Measurements from ENCODE around the gene DLG2.

DLG2 gene

DNA sequence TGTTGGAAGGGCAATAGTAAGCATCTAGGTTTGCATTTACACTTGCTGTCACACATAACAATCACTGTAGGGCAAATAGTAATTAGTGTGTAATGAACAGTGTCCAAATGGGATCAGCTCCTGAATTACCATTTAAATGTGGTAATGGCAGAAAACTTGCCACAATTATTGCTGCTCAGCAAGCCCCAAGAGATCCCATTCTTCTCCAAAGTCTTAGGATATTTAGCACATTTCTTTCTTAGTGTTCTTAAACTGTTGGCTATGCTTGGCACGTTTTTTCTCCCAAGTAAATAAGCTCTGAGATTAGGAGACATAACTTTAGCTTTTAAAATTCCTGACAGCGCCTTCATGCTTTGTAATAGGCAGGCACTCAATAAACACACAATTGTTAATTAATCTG lies 1037.0 kb downstream of the DLG2 start:
- no peaks in the 10 kb centered on the region for H3K27me3 ChIP-seq (ENCODE audit: insufficient read depth, poor library complexity, severe bottlenecking)
- TF ChIP-seq POLR2AphosphoS5 (IDR thresholded peaks at IDR 0.05; ENCODE audit: low read depth) (no peak), SPI1 (IDR thresholded peaks at IDR 0.05; ENCODE audit: borderline replicate concordance, low read depth) (no peak), CTCF (IDR thresholded peaks at IDR 0.05; ENCODE audit: insufficient read depth, low read length) (no peak)
- TF ChIP-seq, protein P1, sequence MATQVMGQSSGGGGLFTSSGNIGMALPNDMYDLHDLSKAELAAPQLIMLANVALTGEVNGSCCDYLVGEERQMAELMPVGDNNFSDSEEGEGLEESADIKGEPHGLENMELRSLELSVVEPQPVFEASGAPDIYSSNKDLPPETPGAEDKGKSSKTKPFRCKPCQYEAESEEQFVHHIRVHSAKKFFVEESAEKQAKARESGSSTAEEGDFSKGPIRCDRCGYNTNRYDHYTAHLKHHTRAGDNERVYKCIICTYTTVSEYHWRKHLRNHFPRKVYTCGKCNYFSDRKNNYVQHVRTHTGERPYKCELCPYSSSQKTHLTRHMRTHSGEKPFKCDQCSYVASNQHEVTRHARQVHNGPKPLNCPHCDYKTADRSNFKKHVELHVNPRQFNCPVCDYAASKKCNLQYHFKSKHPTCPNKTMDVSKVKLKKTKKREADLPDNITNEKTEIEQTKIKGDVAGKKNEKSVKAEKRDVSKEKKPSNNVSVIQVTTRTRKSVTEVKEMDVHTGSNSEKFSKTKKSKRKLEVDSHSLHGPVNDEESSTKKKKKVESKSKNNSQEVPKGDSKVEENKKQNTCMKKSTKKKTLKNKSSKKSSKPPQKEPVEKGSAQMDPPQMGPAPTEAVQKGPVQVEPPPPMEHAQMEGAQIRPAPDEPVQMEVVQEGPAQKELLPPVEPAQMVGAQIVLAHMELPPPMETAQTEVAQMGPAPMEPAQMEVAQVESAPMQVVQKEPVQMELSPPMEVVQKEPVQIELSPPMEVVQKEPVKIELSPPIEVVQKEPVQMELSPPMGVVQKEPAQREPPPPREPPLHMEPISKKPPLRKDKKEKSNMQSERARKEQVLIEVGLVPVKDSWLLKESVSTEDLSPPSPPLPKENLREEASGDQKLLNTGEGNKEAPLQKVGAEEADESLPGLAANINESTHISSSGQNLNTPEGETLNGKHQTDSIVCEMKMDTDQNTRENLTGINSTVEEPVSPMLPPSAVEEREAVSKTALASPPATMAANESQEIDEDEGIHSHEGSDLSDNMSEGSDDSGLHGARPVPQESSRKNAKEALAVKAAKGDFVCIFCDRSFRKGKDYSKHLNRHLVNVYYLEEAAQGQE (IDR thresholded peaks at IDR 0.05; ENCODE audit: insufficient replicate concordance, low read depth), result no peak
- H3K4me3 ChIP-seq (replicated peaks; ENCODE audit: insufficient read depth, low read length), result no peak overlapping the region
- DNase-seq (ENCODE audit: low read depth in 1 of 2, low spot score in 1 of 2), result no peak
- no peak overlapping the region for H3K27ac ChIP-seq (replicated peaks)

DNA sequence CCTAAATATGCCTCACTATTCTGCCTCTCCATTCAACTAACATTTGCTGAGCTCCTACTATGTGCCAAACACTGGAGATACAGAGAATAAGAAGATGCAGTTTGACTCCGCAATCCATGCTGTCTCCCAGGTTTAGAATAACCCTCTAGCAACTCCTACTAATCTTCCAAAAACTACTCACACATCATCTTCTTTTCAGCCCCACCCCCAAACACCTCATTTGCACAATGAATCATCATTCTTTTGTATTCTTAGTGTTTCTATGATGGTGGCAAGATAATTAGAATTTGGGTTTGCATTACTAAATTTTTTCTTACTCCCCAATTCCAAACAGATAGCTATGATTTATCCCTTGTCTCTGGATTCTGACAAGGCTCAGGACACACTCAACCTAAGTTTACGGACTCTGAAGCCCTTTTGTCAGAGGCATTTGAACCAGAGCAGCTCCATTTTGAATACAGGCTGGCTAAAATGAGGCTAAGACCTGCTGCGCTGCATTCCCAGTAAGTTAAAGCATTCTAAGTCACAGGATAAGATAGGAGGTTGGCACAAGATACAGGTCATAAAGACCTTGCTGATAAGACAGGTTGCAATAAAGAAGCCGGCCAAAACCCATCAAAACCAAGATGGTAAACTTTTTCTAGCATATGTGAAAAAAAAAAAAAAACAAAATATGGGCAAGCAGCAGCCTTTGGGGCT lies 1038.9 kb downstream of the DLG2 start:
- no peak for TF ChIP-seq POLR2AphosphoS5 (IDR thresholded peaks at IDR 0.05; ENCODE audit: low read depth)
- no peak for TF ChIP-seq SPI1 (IDR thresholded peaks at IDR 0.05; ENCODE audit: borderline replicate concordance, low read depth)
- TF ChIP-seq CTCF (IDR thresholded peaks at IDR 0.05; ENCODE audit: insufficient read depth, low read length), result no peak
- TF ChIP-seq, protein P1 (IDR thresholded peaks at IDR 0.05; ENCODE audit: insufficient replicate concordance, low read depth), result no peak
- no peak for TF ChIP-seq GABPA (IDR thresholded peaks at IDR 0.05; ENCODE audit: low read depth)
- no peak for DNase-seq (ENCODE audit: low read depth in 1 of 2, low spot score in 1 of 2)
- H3K27ac ChIP-seq (replicated peaks), result no peak overlapping the region
- no peaks in the 10 kb centered on the region for H3K27me3 ChIP-seq (ENCODE audit: insufficient read depth, poor library complexity, severe bottlenecking)
- H3K4me3 ChIP-seq (replicated peaks; ENCODE audit: insufficient read depth, low read length), result no peak overlapping the region

- DNase-seq (ENCODE audit: low read depth in 1 of 2, low spot score in 1 of 2), result no peak
- TF ChIP-seq CTCF (IDR thresholded peaks at IDR 0.05; ENCODE audit: insufficient read depth, low read length), result no peak
- no peak for TF ChIP-seq SPI1 (IDR thresholded peaks at IDR 0.05; ENCODE audit: borderline replicate concordance, low read depth)
- TF ChIP-seq, protein P1 (IDR thresholded peaks at IDR 0.05; ENCODE audit: insufficient replicate concordance, low read depth), result no peak
- no peak for TF ChIP-seq POLR2AphosphoS5 (IDR thresholded peaks at IDR 0.05; ENCODE audit: low read depth)
- TF ChIP-seq GABPA (IDR thresholded peaks at IDR 0.05; ENCODE audit: low read depth), result no peak
- no peak overlapping the region for H3K27ac ChIP-seq (replicated peaks)
- no peaks in the 10 kb centered on the region for H3K27me3 ChIP-seq (ENCODE audit: insufficient read depth, poor library complexity, severe bottlenecking)
- no peak overlapping the region for H3K4me3 ChIP-seq (replicated peaks; ENCODE audit: insufficient read depth, low read length)
These were observed 1044.0 kb downstream of the DLG2 start for GRCh38 chr11:84583106-84583505.
